Stimulated activated naive B cell treated with anti-CD40 and anti-IgM and Interleukin-4, amounts not matched to agents 10 μg/mL and 1 μg/mL and 100 μg/mL, for 72 hours (primary cell): Measurements from ENCODE around the gene TMEM129.

Experiments
- ATAC-seq, 2 donors: fragments of 150-1000 bp; cut with Tn5 transposase; replicated peaks; 2 replicates each; pipeline ENCODE4 v1.10.0; 2021; ENCODE audit warnings: moderate library complexity in 1 of 2
- DNase-seq: peaks from one replicate; pipeline ENCODE4 v3.0.0; 2021
- H3K27ac Mint-ChIP-seq: one replicate; pipeline ENCODE4 v1.8.0; 2022; ENCODE audit warnings: mild to moderate bottlenecking, mixed read lengths
- H3K27me3 Mint-ChIP-seq, 2 donors: one replicate each; pipeline ENCODE4 v1.8.0; 2022; ENCODE audit warnings: mixed read lengths in 2 of 2
- H3K36me3 Mint-ChIP-seq, 2 donors: one replicate each; pipeline ENCODE4 v1.8.0; 2022; ENCODE audit warnings: mixed read lengths in 2 of 2, mild to moderate bottlenecking in 1 of 2
- H3K4me1 Mint-ChIP-seq, 2 donors: one replicate each; pipeline ENCODE4 v1.8.0; 2022; ENCODE audit warnings: mixed read lengths in 2 of 2, mild to moderate bottlenecking in 1 of 2
- H3K4me3 Mint-ChIP-seq, 2 donors: one replicate each; pipeline ENCODE4 v1.8.0; 2022; ENCODE audit warnings: mild to moderate bottlenecking in 2 of 2, mixed read lengths in 2 of 2, moderate library complexity in 1 of 2
- H3K9me3 Mint-ChIP-seq, 2 donors: one replicate each; pipeline ENCODE4 v1.8.0; 2022; ENCODE audit warnings: mixed read lengths in 2 of 2, mild to moderate bottlenecking in 1 of 2

The TMEM129 gene

DNA sequence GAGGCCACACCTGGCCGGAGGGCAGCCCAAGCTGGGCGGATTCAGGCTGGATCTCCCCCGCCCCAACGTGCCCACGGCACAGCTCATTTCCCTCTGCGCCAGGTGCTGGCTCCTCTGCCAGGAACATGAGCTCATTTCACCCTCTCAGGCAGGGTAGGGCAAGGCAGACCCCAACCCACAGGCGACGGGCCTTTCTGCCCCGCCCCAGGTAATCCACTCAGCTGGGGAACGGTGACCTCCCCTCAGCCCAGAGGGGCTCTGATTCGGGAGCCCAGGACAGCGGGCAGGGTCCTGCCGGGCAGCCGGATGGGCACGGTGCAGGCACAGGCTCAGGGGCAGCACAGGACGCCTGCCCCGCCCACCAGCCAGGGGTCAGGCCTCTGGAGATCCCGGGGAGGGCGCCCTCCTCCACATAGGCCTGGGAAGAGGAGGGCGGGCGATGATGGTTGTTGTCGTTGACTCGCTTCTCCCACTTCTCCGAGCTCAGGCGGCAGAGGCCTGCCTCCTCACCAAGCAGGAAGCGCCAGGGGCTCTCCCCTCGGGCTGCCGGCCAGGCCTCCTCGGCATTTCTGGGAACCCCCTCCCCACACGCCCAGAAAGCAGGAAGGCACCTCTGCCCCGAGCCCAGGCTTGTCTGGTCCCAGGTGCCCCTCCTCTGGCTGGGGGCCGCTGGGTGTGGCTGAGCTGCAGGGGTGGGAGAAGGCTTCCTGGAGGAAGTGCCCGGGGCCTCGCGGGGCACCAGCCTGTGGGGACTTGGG, 31.3 kb upstream of the TMEM129 start:
- H3K4me3 Mint-ChIP-seq, result peak overlapping the region in 1 of 2 donors; percentile 32

DNA sequence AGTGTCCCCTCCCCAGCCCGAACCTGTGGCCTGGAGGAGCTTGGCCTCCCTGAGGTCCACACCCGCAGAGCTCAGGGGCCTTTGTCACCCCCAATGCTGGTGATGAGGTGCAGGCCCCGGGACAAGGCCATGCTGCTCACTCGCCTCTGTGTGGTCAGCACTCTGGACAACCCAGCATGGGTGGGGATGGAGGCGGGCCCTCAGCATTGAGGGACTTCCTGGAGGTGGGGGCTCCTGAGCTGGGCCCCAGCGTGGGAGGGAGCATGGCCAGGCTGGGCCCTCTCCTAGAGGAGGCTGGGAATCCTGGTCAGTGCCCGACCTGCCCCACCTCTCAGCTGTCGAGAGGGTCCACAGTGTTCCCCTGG, 30.8 kb upstream of the TMEM129 start:
- H3K9me3 Mint-ChIP-seq, result no peaks in the 10 kb centered on the region
- ATAC-seq (no peak), DNase-seq (no peak)
- peaks cover 0 to 6% of the 10 kb centered on the region in 2 donors for H3K27me3 Mint-ChIP-seq
- peaks cover 8 to 18% of the 10 kb centered on the region in 2 donors for H3K4me1 Mint-ChIP-seq
- H3K4me3 Mint-ChIP-seq, result no peak overlapping the region
- H3K36me3 Mint-ChIP-seq, result no peaks in the 10 kb centered on the region
- no peak overlapping the region for H3K27ac Mint-ChIP-seq

More for the DNA sequence above, 31.3 kb upstream of the TMEM129 start:
- no peaks in the 10 kb centered on the region for H3K9me3 Mint-ChIP-seq
- peaks cover 8 to 18% of the 10 kb centered on the region in 2 donors for H3K4me1 Mint-ChIP-seq
- ATAC-seq (peak; percentile 25 to 36), DNase-seq (no peak)
- peaks cover 0 to 6% of the 10 kb centered on the region in 2 donors for H3K27me3 Mint-ChIP-seq
- no peaks in the 10 kb centered on the region for H3K36me3 Mint-ChIP-seq
- H3K27ac Mint-ChIP-seq, result no peak overlapping the region

GRCh38 chr4:1751155-1751918, 30.2 kb upstream of the TMEM129 start:
- DNase-seq, result no peak
- Mint-ChIP-seq H3K27me3 (peaks cover 0 to 6% of the 10 kb centered on the region in 2 donors), H3K4me3 (no peak overlapping the region)

GRCh38 chr4:1750381-1751154, 29.4 kb upstream of the TMEM129 start:
- no peaks in the 10 kb centered on the region for H3K36me3 Mint-ChIP-seq
- peak overlapping the region; percentile 69 for H3K27ac Mint-ChIP-seq
- H3K9me3 Mint-ChIP-seq, result no peaks in the 10 kb centered on the region
- H3K4me3 Mint-ChIP-seq, result no peak overlapping the region
- H3K4me1 Mint-ChIP-seq, result peaks cover 8 to 23% of the 10 kb centered on the region in 2 donors
- peaks cover 0 to 6% of the 10 kb centered on the region in 2 donors for H3K27me3 Mint-ChIP-seq
- no peak for DNase-seq
- ATAC-seq, result no peak

More at GRCh38 chr4:1751155-1751918, 30.2 kb upstream of the TMEM129 start:
- H3K9me3 Mint-ChIP-seq, result no peaks in the 10 kb centered on the region
- H3K4me1 Mint-ChIP-seq, result peaks cover 8 to 19% of the 10 kb centered on the region in 2 donors
- ATAC-seq, result no peak
- H3K27ac Mint-ChIP-seq, result no peak overlapping the region
- no peaks in the 10 kb centered on the region for H3K36me3 Mint-ChIP-seq

DNA sequence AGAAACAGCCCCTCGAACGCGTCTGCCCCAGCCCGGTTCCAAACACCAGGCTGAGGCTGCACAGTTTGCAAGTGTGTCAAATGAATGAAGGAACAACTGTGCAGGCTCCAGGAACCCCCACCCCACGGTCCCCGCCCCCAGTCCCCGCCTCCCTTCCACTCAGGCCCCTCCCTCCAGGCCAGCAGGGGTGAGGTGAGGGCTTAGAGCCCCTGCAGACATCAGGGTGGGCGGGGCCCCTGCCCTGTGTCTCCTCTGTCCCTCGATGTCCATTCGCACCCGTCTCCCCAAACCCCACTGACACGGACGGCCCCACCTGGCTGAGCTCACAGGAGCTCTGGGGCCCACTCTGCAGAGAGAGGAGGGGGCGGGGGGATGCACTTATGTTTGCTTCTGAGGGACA, 28.7 kb upstream of the TMEM129 start:
- DNase-seq (no peak), ATAC-seq (no peak)
- Mint-ChIP-seq H3K36me3 (peaks cover 4 to 5% of the 10 kb centered on the region in 2 donors), H3K4me1 (peaks cover 8 to 23% of the 10 kb centered on the region in 2 donors), H3K27ac (no peak overlapping the region), H3K9me3 (no peaks in the 10 kb centered on the region), H3K4me3 (no peak overlapping the region), H3K27me3 (peaks cover 0 to 6% of the 10 kb centered on the region in 2 donors)

DNA sequence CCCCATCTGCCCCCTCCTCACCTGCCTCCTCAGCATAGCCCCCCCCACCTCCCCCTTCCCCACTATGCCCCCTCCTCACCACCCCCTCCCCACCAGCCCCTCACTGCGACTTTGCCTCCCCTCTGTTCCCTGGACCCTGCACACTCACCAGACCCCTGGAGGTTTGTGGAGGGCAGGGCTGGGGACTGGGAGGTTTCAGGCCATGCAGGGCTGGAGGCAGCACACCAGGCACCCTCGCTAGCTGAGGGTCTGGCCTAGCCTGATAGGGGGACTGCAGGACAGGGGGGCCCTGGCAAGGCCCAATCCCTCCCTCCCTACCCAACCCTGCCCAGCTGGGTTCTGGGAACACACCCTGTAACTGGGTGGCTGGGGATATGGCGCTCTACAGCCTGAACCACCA, 28.2 kb upstream of the TMEM129 start:
- Mint-ChIP-seq H3K4me1 (peaks cover 8 to 23% of the 10 kb centered on the region in 2 donors), H3K36me3 (peaks cover 7 to 8% of the 10 kb centered on the region in 2 donors), H3K9me3 (no peaks in the 10 kb centered on the region)

DNA sequence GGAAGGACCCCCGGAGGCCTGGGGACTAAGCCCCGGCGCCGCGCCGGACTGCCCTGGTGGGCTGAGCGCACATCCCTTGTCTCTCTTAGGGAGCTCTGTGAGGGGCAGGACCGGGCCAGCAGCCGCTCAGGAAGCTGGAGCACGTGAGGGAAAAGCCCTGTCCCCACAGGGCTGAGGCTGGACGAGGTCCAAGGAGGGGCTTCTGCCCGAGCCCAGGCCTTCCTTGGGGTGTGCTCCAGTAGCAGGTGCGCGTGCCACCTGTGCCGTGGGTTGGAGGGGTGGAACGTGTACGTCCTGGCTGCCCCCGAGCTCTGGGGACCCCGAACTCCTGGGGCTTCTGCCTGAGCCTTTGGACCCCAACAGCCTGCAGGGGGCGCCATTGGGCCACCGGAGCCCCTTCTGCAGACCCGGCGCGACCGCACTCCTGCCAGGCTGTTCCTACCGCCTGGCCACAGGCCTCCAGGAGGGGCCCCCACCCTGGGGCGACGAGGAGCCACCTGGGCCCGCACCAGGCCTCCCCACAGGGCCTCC, 27.4 kb upstream of the TMEM129 start:
- peaks cover 0 to 6% of the 10 kb centered on the region in 2 donors for H3K27me3 Mint-ChIP-seq
- no peak overlapping the region for H3K27ac Mint-ChIP-seq
- peaks cover 11 to 15% of the 10 kb centered on the region in 2 donors for H3K36me3 Mint-ChIP-seq
- H3K4me3 Mint-ChIP-seq, result no peak overlapping the region
- peak; percentile 63 for DNase-seq
- no peaks in the 10 kb centered on the region for H3K9me3 Mint-ChIP-seq
- H3K4me1 Mint-ChIP-seq, result peaks cover 8 to 23% of the 10 kb centered on the region in 2 donors
- ATAC-seq, result peak; percentile 67 to 68

More for the DNA sequence above, 28.2 kb upstream of the TMEM129 start:
- no peak overlapping the region for H3K27ac Mint-ChIP-seq
- H3K27me3 Mint-ChIP-seq, result peaks cover 0 to 6% of the 10 kb centered on the region in 2 donors
- DNase-seq (no peak), ATAC-seq (no peak)
- no peak overlapping the region for H3K4me3 Mint-ChIP-seq

DNA sequence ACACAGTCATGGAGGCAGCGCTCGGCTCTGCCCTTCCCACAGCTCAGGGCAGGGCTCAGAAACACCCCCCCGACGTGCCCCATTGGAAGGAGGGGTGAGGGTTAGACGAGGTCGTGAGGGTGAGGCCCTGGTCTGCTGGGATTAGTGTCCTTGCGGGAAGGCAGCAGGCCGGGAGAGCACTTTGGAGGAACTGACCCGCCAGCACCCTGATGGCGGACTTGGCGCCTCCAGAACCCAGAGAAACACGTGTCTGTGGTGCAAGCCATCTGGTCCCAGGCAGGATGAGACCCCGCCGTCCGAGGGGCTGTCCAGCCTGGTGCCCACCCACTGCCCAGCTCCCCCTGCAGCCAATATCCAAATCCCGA, 26.5 kb upstream of the TMEM129 start:
- Mint-ChIP-seq H3K27ac (no peak overlapping the region), H3K27me3 (peaks cover 0 to 6% of the 10 kb centered on the region in 2 donors), H3K4me3 (no peak overlapping the region), H3K9me3 (no peaks in the 10 kb centered on the region), H3K36me3 (peaks cover 13 to 18% of the 10 kb centered on the region in 2 donors), H3K4me1 (peaks cover 4 to 16% of the 10 kb centered on the region in 2 donors)
- no peak for DNase-seq
- no peak for ATAC-seq

GRCh38 chr4:1746919-1747602, 25.9 kb upstream of the TMEM129 start:
- no peak overlapping the region for H3K27ac Mint-ChIP-seq
- no peak overlapping the region for H3K4me3 Mint-ChIP-seq
- no peaks in the 10 kb centered on the region for H3K9me3 Mint-ChIP-seq
- peaks cover 0 to 6% of the 10 kb centered on the region in 2 donors for H3K27me3 Mint-ChIP-seq
- DNase-seq, result no peak
- peaks cover 4 to 10% of the 10 kb centered on the region in 2 donors for H3K4me1 Mint-ChIP-seq
- H3K36me3 Mint-ChIP-seq, result peaks cover 13 to 18% of the 10 kb centered on the region in 2 donors
- no peak for ATAC-seq

- DNase-seq, result peak; percentile 82
- peaks cover 0 to 6% of the 10 kb centered on the region in 2 donors for H3K27me3 Mint-ChIP-seq
- no peak overlapping the region for H3K4me3 Mint-ChIP-seq
- peaks cover 18 to 23% of the 10 kb centered on the region in 2 donors for H3K36me3 Mint-ChIP-seq
- H3K27ac Mint-ChIP-seq, result no peak overlapping the region
- peak; percentile 87 for ATAC-seq
- no peaks in the 10 kb centered on the region for H3K9me3 Mint-ChIP-seq
- peaks cover 4 to 10% of the 10 kb centered on the region in 2 donors for H3K4me1 Mint-ChIP-seq
These were observed 25.2 kb upstream of the TMEM129 start for GRCh38 chr4:1746265-1746691.

DNA sequence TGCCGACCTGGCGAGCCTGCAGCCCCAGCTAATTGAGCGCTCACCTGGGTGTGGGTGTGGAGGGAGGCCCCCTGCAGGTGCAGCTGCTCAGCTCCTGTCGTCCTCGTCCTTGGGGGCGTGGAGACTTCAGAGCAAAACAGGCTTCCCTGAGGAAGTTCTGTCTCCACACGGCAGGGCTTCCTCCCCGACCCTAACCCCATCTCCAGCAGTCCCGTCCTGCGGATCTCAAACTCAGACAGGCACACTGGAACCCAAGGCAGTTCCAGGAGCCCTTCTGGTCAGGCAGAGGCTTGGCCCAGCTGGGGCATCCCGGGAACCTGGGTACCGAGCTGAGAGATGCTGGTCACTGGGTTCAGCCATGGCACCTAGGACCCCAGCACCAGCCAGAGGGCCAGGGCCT, 24.6 kb upstream of the TMEM129 start:
- ATAC-seq (no peak), DNase-seq (no peak)
- Mint-ChIP-seq H3K27me3 (peaks cover 0 to 6% of the 10 kb centered on the region in 2 donors), H3K36me3 (peaks cover 21 to 28% of the 10 kb centered on the region in 2 donors), H3K4me1 (peaks cover 2 to 10% of the 10 kb centered on the region in 2 donors), H3K27ac (no peak overlapping the region), H3K4me3 (no peak overlapping the region), H3K9me3 (no peaks in the 10 kb centered on the region)

- Mint-ChIP-seq H3K4me3 (no peak overlapping the region), H3K9me3 (no peaks in the 10 kb centered on the region), H3K27ac (peak overlapping the region; percentile 75), H3K36me3 (peaks cover 25 to 32% of the 10 kb centered on the region in 2 donors), H3K27me3 (peaks cover 0 to 6% of the 10 kb centered on the region in 2 donors), H3K4me1 (peaks cover 0 to 10% of the 10 kb centered on the region in 2 donors)
- DNase-seq (no peak), ATAC-seq (no peak)
These were observed 24.0 kb upstream of the TMEM129 start for GRCh38 chr4:1745165-1745564.

DNA sequence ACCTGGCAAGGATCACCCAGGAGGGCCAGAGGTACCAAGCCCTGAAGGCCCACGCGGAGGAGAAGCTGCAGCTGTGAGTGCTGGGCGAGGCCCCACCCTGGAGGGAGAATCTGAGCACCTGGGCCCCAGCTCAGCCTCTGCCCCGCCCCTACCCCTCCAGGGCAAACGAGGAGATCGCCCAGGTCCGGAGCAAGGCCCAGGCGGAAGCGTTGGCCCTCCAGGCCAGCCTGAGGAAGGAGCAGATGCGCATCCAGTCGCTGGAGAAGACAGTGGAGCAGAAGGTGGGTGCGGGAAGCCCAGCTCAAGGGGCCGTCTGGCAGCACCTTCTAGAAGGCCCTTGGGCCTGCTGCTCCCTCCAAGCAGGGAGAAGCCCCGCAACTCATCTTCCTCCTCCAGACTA, 23.4 kb upstream of the TMEM129 start:
- Mint-ChIP-seq H3K27me3 (peaks cover 0 to 6% of the 10 kb centered on the region in 2 donors), H3K9me3 (no peaks in the 10 kb centered on the region), H3K4me3 (no peak overlapping the region), H3K4me1 (peaks cover 0 to 10% of the 10 kb centered on the region in 2 donors), H3K36me3 (peaks cover 30 to 37% of the 10 kb centered on the region in 2 donors), H3K27ac (peak overlapping the region; percentile 75)
- no peak for DNase-seq
- no peak for ATAC-seq
